ELF-1 (cell line): ENCODE measurements around the gene PLEKHA5.
"Not testable (repeated sequence)": the region's sequence is repeated elsewhere in the genome, so short reads cannot be mapped to it uniquely, and the experiment has no call there.

Source experiments
- DNase-seq: peaks from one replicate; pipeline ENCODE4 v3.0.0-alpha.2; 2016; ENCODE audit warnings: low read depth, low spot score

PLEKHA5 gene

GRCh38 chr12:19409376-19409775, 279.8 kb downstream of the PLEKHA5 start:
- no peak for DNase-seq

GRCh38 chr12:19410211-19410610, 280.7 kb downstream of the PLEKHA5 start:
- peak; percentile 24 for DNase-seq

- no peak for DNase-seq
Observed at GRCh38 chr12:19410629-19411185, 281.2 kb downstream of the PLEKHA5 start.

GRCh38 chr12:19411234-19412204, 282.0 kb downstream of the PLEKHA5 start:
- DNase-seq, result peak; percentile 64

GRCh38 chr12:19412844-19413243, 283.3 kb downstream of the PLEKHA5 start:
- no peak for DNase-seq

DNA sequence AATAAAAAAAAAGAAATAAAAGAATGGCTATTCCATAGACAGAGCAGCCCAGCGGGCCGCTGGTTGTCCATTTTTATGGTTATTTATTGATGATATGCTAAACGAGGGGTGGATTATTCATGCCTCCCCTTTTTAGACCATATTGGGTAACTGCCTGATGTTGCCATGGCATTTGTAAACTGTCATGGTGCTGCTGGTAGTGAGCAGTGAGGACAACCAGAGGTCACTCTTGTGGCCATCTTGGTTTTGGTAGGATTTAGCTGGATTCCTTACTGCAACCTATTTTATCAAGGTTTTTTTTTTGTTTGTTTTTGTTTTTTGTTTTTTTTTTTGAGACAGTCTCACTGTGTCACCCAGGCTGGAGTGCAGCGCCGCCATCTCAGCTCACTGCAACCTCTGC, 284.0 kb downstream of the PLEKHA5 start:
- DNase-seq, result not testable (repeated sequence)

- DNase-seq, result no peak
Observed at GRCh38 chr12:19415563-19415962, 286.0 kb downstream of the PLEKHA5 start.

DNA sequence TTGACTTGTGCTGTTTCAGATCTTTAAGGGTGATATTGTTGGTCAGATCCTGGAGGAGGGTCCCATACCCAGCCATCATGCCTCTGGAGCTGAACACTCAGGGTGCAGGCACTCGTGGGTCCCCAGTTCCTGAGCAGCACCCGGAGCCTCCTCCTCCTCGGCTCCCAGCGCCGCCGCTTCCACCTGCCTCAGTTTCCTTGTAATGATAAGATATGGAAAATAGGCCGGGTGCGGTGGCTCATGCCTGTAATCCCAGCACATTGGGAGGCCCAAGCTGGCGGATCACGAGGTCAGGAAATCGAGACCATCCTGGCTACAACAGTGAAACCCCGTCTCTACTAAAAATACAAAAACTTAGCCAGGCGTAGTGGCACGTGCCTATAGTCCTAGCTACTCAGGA, 289.6 kb downstream of the PLEKHA5 start:
- no peak for DNase-seq

DNA sequence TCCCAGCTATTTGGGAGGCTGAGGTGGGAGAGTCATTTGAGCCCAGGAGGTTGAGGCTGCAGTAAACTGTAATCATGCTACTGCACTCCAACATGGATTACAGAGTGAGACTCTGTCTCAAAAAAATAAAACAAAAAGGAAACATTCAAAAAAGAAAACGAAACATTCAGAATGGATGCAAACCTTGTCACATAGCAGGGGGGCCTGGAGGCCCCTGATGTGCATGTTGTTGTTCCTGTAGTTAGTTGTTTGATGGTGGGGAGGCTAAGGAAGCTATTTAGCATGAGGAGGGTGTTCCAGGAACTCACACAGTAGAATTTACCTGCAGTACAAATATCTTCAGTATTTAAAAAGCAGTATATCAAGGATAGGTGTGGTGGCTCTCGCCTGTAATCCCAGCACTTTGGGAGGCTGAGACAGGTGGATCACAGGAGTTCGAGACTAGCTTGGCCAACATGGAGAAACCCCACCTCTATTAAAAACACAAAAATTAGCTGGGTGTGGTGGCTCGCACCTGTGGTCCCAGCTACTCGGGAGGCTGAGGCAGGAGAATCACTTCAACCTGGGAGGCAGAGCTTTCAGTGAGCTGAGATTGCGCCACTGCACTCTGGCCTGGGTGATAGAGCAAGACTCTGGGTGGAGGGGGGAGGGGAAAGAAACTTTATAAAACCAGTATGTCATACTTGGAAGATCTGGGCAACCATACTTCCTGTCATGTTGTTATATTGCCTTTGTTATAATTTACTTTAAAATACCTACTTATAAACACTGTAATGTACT, 292.2 kb downstream of the PLEKHA5 start:
- no peak for DNase-seq

DNA sequence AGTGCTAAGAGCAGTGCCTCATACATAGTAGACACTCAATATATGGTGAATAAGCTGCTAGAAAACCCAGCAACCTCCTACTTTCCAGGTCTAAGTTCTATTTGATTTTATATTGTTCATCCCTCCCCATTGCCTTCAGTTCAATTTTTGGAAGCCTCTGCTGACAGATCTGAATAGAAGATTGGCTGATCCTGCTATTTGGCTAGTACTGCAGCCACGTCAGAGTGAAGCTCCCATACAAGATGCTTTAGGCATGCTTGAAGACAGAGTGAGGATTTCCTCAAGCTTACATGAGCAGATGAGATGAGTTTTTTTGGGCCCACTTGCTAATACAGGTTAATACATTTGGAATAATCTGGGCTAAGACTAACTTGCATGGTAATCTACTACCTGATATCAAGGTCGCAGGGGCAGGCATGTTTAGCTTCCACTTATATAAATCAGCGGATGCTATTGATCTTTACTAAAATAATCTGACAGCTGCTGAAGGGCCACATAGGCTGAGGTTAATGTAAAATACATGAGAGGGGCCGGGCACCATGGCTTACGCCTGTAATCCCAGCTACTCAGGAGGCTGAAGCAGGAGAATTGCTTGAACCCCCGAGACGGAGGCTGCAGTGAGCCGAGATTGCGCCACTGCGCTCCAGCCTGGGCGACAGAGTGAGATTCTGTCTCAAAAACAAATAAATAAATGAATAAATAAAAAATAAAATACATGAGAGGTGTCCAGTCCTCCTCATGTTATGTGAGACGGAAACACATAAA, 293.8 kb downstream of the PLEKHA5 start:
- DNase-seq, result no peak
